Measurements from ENCODE around the gene PER1. TPM values are rescaled to one million over a fixed set of nuclear protein-coding genes. Genes with fewer than 3 reads are reported as not detected.

PER1 gene
- total and polyA plus RNA-seq, 10 of the 15 experiments (the other 5 are each of a cell fraction or from before 2014, with no cell fraction given) = 0.02 to 25.1 (median 5.4) TPM

- ATAC-seq (no peak), FAIRE-seq (no peak), DNase-seq (ENCODE audit: low read depth, low spot score) (no peak)
- H3K27me3 ChIP-seq (replicated peaks in 1 of 2; ENCODE audit: control insufficient read depth in 2 of 2, insufficient read depth in 2 of 2, low read length in 1 of 2) = no peaks in the 10 kb centered on the region; a peak in 2 of 4 replicates
- H3K4me1 ChIP-seq (ENCODE audit: control insufficient read depth, insufficient read depth, low read length) = peaks cover 4% of the 10 kb centered on the region
- BruUV-seq (replicated peaks) = no TSS peak
- H3K79me2 ChIP-seq (ENCODE audit: control insufficient read depth, insufficient read depth, low read length) = no peaks in the 10 kb centered on the region
- intact Hi-C loops (cut with micrococcal nuclease; ENCODE audit: unreplicated experiment) (no loop called here), in situ Hi-C loops (cut with MboI) (loop anchor here (5.0 kb wide), 1 partner anchor 34 kb away; no protein-coding TSS in a partner anchor)
- ChIA-PET CTCF (interaction anchor here (0.6 to 14.3 kb wide), 21 partner anchors 8 to 405 kb away, joined by 3 to 189 read pairs (median 4); partner anchors contain the start of genes ALOX12B and ALOXE3), SMC1A (ENCODE audit: uncharacterized antibody, unreplicated experiment) (interaction anchor here (1.0 to 2.7 kb wide), 8 partner anchors 8 to 52 kb away, joined by 3 to 13 read pairs (median 5); no protein-coding TSS in a partner anchor), RAD21 (ENCODE audit: unreplicated experiment) (interaction anchor here (0.8 to 2.4 kb wide), 10 partner anchors 8 to 53 kb away, joined by 3 to 11 read pairs (median 4); partner anchors contain the start of gene ALOXE3), POLR2A (interaction anchor here (0.5 to 0.9 kb wide), 2 partner anchors 51 to 78 kb away, joined by 3 read pairs; no protein-coding TSS in a partner anchor)
- H3K27ac ChIP-seq (ENCODE audit: control insufficient read depth, insufficient read depth) = no peak overlapping the region
- TF ChIP-seq BCL11A (IDR thresholded peaks at IDR 0.05; ENCODE audit: low read depth, low read length) = no peak
- TF ChIP-seq, protein P1, sequence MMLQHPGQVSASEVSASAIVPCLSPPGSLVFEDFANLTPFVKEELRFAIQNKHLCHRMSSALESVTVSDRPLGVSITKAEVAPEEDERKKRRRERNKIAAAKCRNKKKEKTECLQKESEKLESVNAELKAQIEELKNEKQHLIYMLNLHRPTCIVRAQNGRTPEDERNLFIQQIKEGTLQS (IDR thresholded peaks at IDR 0.05; ENCODE audit: borderline replicate concordance, extremely low read depth, low read depth, low read length) = no peak
- TF ChIP-seq USF1 (IDR thresholded peaks at IDR 0.05; ENCODE audit: borderline replicate concordance, extremely low read length, insufficient read depth, low read depth, low read length) = no peak
- no peak for TF ChIP-seq NFXL1 (IDR thresholded peaks at IDR 0.05; ENCODE audit: borderline replicate concordance)
- no peak for TF ChIP-seq ZNF384 (IDR thresholded peaks at IDR 0.05; ENCODE audit: borderline replicate concordance, low read depth, low read length)
- TF ChIP-seq NKRF (conservative IDR thresholded peaks at IDR 0.05) = no peak
- TF ChIP-seq CHD2 (IDR thresholded peaks at IDR 0.05; ENCODE audit: borderline replicate concordance, low read depth, low read length) = no peak
- TF ChIP-seq MEF2B (IDR thresholded peaks at IDR 0.05; ENCODE audit: partially characterized antibody, poor library complexity, severe bottlenecking) = no peak
- no peak for TF ChIP-seq ASH2L (IDR thresholded peaks at IDR 0.05; ENCODE audit: borderline replicate concordance, low read depth)
- no peaks in the 10 kb centered on the region for H4K20me1 ChIP-seq (ENCODE audit: control insufficient read depth, insufficient read depth)
- no peak overlapping the region for H3K4me2 ChIP-seq (ENCODE audit: control insufficient read depth, insufficient read depth)
- H3K9ac ChIP-seq (ENCODE audit: control insufficient read depth, insufficient read depth, low read length) = no peak overlapping the region
- H3K4me3 ChIP-seq = no peak overlapping the region
- WGBS (ENCODE audit: insufficient coverage, insufficient replicate concordance, low lambda C conversion rate, missing lambda C conversion rate) = 43% methylated on average over 6 of the region's 6 CpGs
- H3K36me3 ChIP-seq (ENCODE audit: control insufficient read depth in 2 of 2, insufficient read depth in 2 of 2, low read length in 1 of 2) = no peaks in the 10 kb centered on the region
- H3K9me3 ChIP-seq (replicated peaks; ENCODE audit: control insufficient read depth, insufficient read depth, low read length) = no peaks in the 10 kb centered on the region
- no peak overlapping the region for H2AFZ ChIP-seq (ENCODE audit: control insufficient read depth, low read depth, low read length)
These were observed 41.3 kb downstream of the PER1 start for GRCh38 chr17:8110907-8111306.
